NB4 (cell line): ENCODE measurements around the gene TBX3.

Source experiments
- MYC ChIP-seq: IDR thresholded peaks from 2 replicates; pipeline ENCODE4 v1.6.1; 2011; ENCODE audit warnings: low read depth, low read length
- POLR2A ChIP-seq: IDR thresholded peaks from 2 replicates; pipeline ENCODE4 v1.6.1; 2011; ENCODE audit warnings: mild to moderate bottlenecking; ENCODE audit not compliant: insufficient read length; ENCODE audit errors: extremely low read depth
- TF ChIP-seq, protein P1 (sequence below): IDR thresholded peaks from one replicate; pipeline ENCODE4 v1.5.1; 2012; ENCODE audit warnings: low read depth, low read length

DNA sequence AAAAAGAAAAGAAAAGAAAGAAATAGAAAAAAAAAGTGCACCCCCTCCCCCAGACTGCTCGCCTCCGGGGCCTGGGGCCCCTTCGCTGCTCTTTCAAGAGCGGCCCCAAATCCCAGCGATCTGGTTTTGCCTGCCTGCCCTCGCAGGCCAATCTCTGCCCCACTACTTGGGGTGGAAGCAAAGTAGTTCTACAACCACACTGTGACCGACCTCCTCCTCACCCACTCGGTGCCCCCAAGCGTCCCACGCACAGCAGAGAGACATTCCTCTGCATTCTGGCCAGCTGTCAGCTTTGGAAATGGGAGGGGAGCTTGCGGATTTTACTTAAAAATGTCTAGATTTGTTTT lies 2.4 kb upstream of the TBX3 start:
- TF ChIP-seq, protein P1, sequence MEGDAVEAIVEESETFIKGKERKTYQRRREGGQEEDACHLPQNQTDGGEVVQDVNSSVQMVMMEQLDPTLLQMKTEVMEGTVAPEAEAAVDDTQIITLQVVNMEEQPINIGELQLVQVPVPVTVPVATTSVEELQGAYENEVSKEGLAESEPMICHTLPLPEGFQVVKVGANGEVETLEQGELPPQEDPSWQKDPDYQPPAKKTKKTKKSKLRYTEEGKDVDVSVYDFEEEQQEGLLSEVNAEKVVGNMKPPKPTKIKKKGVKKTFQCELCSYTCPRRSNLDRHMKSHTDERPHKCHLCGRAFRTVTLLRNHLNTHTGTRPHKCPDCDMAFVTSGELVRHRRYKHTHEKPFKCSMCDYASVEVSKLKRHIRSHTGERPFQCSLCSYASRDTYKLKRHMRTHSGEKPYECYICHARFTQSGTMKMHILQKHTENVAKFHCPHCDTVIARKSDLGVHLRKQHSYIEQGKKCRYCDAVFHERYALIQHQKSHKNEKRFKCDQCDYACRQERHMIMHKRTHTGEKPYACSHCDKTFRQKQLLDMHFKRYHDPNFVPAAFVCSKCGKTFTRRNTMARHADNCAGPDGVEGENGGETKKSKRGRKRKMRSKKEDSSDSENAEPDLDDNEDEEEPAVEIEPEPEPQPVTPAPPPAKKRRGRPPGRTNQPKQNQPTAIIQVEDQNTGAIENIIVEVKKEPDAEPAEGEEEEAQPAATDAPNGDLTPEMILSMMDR: no peak
- TF ChIP-seq POLR2A: no peak
- TF ChIP-seq MYC: no peak
